OCI-LY3 (cell line): ENCODE measurements around the gene EPHB3.

Experiments used
- H2AFZ ChIP-seq: fragments of 200-600, 300-600 bp; shearing (Covaris generic); 2 replicates; pipeline ENCODE4 v1.6.0; 2014; ENCODE audit warnings: antibody characterized with exemption, low read depth, low read length
- H3K27ac ChIP-seq: fragments of 200-600, 300-600 bp; sonication (generic); 2 replicates; pipeline ENCODE4 v1.5.1; 2014; ENCODE audit warnings: mild to moderate bottlenecking, low read length, moderate library complexity, mixed read lengths
- H3K27me3 ChIP-seq: fragments of 200-600, 300-600 bp; sonication (generic); 2 replicates; pipeline ENCODE4 v1.6.1; 2014; ENCODE audit warnings: low read depth, low read length, mixed read lengths
- H3K36me3 ChIP-seq: fragments of 200-600, 300-600 bp; sonication (generic); replicated peaks from 2 replicates; pipeline ENCODE3; 2014; ENCODE audit warnings: low read depth, low read length, mixed read lengths
- H3K4me1 ChIP-seq: fragments of 300-600, 200-600 bp; sonication (generic); 2 replicates; pipeline ENCODE4 v1.6.1; 2014; ENCODE audit warnings: low read length, mixed read lengths
- H3K4me2 ChIP-seq: fragments of 200-600, 300-600 bp; sonication (generic); 2 replicates; pipeline ENCODE4 v1.6.1; 2014; ENCODE audit warnings: low read length, mixed read lengths
- H3K4me3 ChIP-seq: fragments of 300-600, 200-600 bp; sonication (generic); 2 replicates; pipeline ENCODE4 v1.5.1; 2014; ENCODE audit warnings: antibody characterized with exemption, mild to moderate bottlenecking, low read length, moderate library complexity
- H3K79me2 ChIP-seq: fragments of 300-600, 200-600 bp; shearing (Covaris generic); 2 replicates; pipeline ENCODE4 v1.6.1; 2014; ENCODE audit warnings: mild to moderate bottlenecking, low read length, mixed read lengths
- H3K9ac ChIP-seq: fragments of 300-600, 200-600 bp; shearing (Covaris generic); 2 replicates; pipeline ENCODE4 v1.6.0; 2014; ENCODE audit warnings: mild to moderate bottlenecking, low read length, moderate library complexity
- H3K9me3 ChIP-seq: fragments of 200-600, 300-600 bp; shearing (Covaris generic); 2 replicates; pipeline ENCODE4 v1.6.1; 2014; ENCODE audit warnings: low read length, mixed read lengths; ENCODE audit not compliant: insufficient read depth
- H4K20me1 ChIP-seq: fragments of 200-600, 300-600 bp; sonication (generic); 2 replicates; pipeline ENCODE4 v1.6.1; 2016; ENCODE audit warnings: low read length, mixed read lengths; ENCODE audit not compliant: insufficient read depth
- CTCF ChIP-seq: fragments of 200-600, 300-600 bp; sonication (generic); IDR thresholded peaks from 2 replicates; pipeline ENCODE4 v1.5.1; 2014; ENCODE audit warnings: antibody characterized with exemption, low read length, low read depth
- EZH2phosphoT487 ChIP-seq: fragments of 200-600 bp; shearing (Covaris generic); IDR thresholded peaks from 2 replicates; pipeline ENCODE4 v1.6.1; 2018; ENCODE audit warnings: antibody characterized with exemption, mixed run types, low read depth

The EPHB3 gene

GRCh38 chr3:184551103-184551502 is 10.5 kb upstream of the EPHB3 start:
- Histone ChIP-seq H3K27ac (no peak overlapping the region), H3K9me3 (no peaks in the 10 kb centered on the region), H3K9ac (no peak overlapping the region), H2AFZ (no peak overlapping the region), H3K4me2 (no peak overlapping the region), H4K20me1 (no peaks in the 10 kb centered on the region), H3K27me3 (no peaks in the 10 kb centered on the region; the same call in 1 of the 2 replicates), H3K79me2 (no peaks in the 10 kb centered on the region), H3K4me1 (peaks cover 5% of the 10 kb centered on the region), H3K4me3 (no peak overlapping the region), H3K36me3 (no peaks in the 10 kb centered on the region)
- no peak for TF ChIP-seq CTCF
- no peak for TF ChIP-seq EZH2phosphoT487

- H3K36me3 ChIP-seq, result no peaks in the 10 kb centered on the region
- no peaks in the 10 kb centered on the region for H3K4me1 ChIP-seq
- no peaks in the 10 kb centered on the region for H3K9me3 ChIP-seq
- TF ChIP-seq CTCF (no peak), EZH2phosphoT487 (no peak)
- no peak overlapping the region for H3K27ac ChIP-seq
- no peak overlapping the region for H3K9ac ChIP-seq
- no peaks in the 10 kb centered on the region; the same call in 1 of the 2 replicates for H3K27me3 ChIP-seq
- H4K20me1 ChIP-seq, result no peaks in the 10 kb centered on the region
- H3K4me2 ChIP-seq, result no peak overlapping the region
- H2AFZ ChIP-seq, result no peak overlapping the region
- H3K4me3 ChIP-seq, result no peak overlapping the region
- no peaks in the 10 kb centered on the region for H3K79me2 ChIP-seq
These were observed 9.8 kb upstream of the EPHB3 start for GRCh38 chr3:184551614-184552256.

- Histone ChIP-seq H3K27ac (no peak overlapping the region), H2AFZ (no peak overlapping the region), H3K4me1 (no peaks in the 10 kb centered on the region), H3K9me3 (no peaks in the 10 kb centered on the region), H3K4me3 (no peak overlapping the region), H3K36me3 (no peaks in the 10 kb centered on the region), H3K27me3 (no peaks in the 10 kb centered on the region; the same call in 1 of the 2 replicates), H4K20me1 (no peaks in the 10 kb centered on the region), H3K9ac (no peak overlapping the region), H3K4me2 (no peak overlapping the region), H3K79me2 (no peaks in the 10 kb centered on the region)
- TF ChIP-seq EZH2phosphoT487 (no peak), CTCF (no peak)
These were observed 9.3 kb upstream of the EPHB3 start for GRCh38 chr3:184552296-184552695.

GRCh38 chr3:184552863-184553262 is 8.7 kb upstream of the EPHB3 start:
- Histone ChIP-seq H2AFZ (no peak overlapping the region), H4K20me1 (no peaks in the 10 kb centered on the region), H3K9ac (no peak overlapping the region), H3K36me3 (no peaks in the 10 kb centered on the region), H3K27ac (no peak overlapping the region), H3K4me2 (no peak overlapping the region), H3K4me1 (no peaks in the 10 kb centered on the region), H3K4me3 (no peak overlapping the region), H3K27me3 (peaks cover 4% of the 10 kb centered on the region; the same call in 1 of the 2 replicates), H3K79me2 (no peaks in the 10 kb centered on the region), H3K9me3 (no peaks in the 10 kb centered on the region)
- TF ChIP-seq EZH2phosphoT487, result no peak
- TF ChIP-seq CTCF, result no peak
